Middle frontal gyrus (tissue), 1 donor: Measurements from ENCODE around the gene TNNI3K.

ENCODE experiments used
- DNase-seq: peaks from one replicate; pipeline ENCODE4 v3.0.0-alpha.2; 2015; ENCODE audit warnings: low spot score; ENCODE audit errors: extremely low spot score

TNNI3K gene

DNA sequence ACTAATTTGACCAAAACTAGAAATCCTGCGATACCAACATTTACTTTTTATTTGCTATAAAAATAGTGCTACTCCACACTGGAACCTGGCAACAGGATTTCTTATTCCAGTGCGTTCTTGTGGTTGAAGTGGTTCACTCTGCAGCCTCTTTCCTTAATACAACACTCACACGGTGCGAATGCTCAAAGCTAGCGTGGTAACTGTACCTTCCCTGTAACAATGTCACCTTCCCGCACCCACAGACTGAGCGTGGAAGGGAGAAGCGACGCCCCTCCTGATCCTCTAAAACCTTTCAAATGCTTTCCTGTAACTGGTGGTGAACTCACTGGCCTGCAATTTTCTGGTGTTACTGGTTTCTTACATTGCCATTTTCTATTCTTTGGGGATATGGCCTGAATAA lies 145.1 kb downstream of the TNNI3K start:
- no peak for DNase-seq

DNA sequence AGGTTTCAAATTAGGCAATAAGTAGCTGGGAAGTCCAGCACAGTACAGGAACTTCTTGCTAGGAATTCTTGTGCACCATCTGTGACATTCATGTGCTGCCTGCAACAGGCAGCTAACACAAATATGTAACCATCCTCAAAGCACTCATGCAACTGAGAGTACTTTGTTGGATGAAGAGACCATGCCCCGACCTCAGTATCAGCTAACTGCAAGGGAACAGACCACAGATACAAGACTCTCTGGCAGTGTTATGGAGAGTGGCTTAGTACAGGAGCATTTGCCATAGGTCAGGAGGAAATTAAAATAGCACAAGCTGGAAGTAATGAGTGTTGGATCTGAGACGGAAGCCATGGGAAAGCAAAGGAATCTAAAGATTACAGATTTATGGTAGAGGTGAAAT lies 153.7 kb downstream of the TNNI3K start:
- no peak for DNase-seq

DNA sequence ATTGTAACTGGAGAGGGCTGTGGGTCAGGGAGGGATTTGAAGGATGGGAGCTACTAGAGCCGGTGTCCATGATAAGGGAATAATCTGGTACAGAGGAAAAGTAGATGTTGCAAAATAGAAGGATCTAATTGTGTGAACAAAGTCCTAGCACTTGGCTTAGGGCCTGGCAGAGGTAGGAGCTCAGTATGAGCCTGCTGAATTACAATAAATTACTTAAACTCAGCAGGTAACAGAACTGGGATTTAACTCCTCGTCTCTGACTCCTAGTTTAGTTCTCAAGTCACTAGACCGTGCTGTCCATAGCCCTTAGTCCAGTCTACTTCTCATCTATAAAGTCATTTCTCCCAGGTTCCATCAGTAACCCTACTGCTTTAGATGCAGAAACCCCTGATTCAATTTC lies 157.0 kb downstream of the TNNI3K start:
- DNase-seq = no peak

DNA sequence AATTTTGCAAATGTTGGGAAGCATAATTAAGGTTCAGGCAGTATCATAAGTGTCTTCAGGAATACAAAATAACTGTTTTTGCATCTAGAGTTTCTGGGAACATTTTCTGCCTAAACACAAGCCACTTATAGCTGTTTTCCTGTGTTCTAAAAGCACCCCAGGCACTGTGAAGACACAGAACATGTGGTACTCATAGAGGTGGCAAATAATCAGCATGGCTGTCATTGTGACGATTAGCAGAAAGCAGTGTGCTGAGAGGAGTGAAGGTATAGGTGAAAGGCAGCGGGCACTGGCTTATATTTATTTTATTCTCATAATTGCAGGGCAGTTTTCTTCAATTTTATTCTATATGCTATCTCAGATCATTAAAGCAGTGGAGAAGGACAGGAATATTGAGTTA lies 157.7 kb downstream of the TNNI3K start:
- DNase-seq = no peak

DNA sequence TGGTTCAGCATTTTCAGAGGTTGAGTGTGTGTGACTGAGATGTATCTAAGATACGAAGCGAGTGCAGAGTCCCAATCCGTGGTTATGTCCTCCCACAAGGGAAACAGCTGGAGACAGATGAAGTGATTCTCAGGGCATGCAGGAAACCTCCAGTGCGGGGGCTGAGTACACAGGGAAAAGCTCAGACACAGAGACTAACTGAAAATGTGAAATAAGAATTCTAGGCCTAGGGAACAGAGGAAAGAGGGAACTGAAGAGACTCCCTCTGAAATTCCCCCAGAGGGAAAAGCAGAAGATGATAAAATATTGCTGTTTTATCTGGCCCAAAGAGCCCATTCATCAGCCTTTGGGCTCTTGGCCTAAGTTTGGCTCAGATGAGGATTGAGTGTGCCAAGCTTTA lies 160.4 kb downstream of the TNNI3K start:
- DNase-seq = no peak

DNA sequence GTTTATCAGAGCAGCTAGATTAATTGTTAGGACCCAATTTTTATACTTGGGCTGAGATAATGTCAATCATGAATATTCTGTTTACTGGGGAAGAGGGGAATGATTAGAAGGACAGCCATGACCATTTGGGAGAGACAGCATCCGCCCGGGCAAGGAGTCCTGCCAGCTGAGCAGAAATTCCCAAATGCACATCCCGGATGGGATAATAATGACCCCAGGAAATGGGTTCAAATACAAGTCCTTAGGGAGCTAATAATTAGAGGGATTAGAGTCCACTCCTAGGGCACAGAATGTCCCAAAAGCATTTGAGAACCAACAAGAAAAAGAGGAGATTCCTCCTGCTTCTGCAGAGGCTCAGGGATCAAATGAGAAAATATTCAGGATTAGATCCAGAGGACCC lies 161.3 kb downstream of the TNNI3K start:
- DNase-seq = no peak

DNA sequence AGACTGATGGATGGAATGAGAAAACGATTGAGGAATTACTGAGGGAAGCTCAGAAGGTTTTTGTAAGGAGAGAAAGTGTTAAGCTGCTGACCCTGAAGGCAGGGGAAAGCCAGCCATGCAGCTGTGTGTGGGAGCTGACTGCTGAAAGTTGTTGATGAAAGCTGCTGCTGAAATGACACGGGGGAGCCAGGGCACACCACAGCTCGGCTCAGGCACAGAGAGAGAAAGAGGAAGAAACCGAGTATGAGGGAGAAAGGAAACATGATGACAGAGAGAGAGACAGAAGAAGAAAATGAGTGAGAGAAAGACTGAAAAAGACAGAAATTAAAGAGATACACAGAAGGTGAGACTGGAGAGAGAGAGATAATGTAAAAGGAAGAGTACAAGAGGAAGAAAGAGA lies 161.7 kb downstream of the TNNI3K start:
- DNase-seq = no peak

DNA sequence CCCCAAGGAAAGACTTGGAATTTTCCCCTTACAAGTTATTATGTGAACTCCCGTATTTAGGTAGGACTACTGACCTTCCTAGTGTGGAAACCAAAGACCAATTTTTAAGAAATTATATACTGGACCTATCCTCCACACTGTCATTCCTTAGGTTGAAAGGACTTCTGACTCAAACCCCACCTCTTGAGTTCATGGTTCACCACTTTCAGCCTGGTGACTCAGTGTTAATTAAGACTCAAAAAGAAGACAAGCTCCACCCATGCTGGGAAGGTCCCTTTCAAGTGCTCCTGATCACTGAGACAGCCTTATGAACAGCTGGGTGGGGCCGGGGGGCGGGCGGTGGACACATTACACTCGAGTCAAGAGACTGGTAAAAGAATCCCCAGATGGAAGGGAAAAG lies 164.1 kb downstream of the TNNI3K start:
- DNase-seq = no peak

DNA sequence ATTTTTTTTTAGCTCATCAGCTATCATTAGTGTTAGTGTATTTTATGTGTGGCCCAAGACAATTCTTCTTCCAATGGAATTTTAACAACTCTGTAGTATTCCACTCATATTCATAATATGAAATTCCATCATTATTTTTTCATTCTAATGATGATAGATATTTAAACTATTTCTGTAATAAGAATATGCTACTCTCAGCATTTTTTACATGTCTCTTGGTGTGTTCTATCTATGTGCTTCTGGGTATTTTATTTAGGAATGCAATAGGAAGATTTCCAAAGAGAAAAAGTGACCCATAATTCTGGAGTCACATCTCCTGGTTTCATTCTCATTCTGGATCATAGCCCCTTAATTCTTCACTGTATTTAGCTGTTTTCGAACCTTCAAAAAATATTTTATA lies 167.7 kb downstream of the TNNI3K start:
- DNase-seq = no peak

DNA sequence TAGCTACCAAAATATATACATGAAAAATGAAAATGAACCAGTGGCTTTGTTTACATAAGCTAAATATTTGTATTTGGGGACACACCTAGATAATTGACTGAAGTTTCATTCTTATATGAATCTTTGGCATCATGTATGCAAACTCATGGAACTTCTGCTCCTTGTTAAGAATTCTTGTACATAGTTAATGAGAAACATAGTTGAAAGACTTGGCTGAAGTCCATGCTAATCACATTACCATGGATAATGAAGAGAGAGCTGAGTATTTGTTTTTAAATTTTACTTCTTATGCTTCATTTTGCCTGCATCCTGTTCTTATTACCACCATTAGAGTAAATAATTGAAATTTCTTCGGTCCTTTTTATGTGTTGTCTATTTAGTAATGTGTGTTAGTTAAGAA lies 168.4 kb downstream of the TNNI3K start:
- no peak for DNase-seq

DNA sequence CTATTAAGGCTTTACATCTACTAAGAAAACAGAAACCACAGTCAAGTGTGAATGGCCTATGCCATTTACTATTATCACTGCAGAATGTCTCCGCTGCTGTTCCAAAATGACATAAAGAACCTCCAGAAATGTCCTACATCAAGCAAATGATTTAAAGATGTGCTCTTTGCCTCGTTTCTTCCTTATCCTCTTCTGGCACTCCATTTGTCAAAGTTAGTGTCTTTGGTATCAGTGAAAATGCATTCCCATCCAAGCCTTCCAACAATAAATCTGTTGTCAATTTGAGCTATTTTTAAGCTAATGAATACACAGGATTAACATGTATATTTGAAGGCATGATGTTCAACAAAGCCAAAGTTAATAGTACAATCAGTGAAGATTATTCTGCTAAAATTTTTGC lies 171.6 kb downstream of the TNNI3K start:
- no peak for DNase-seq

DNA sequence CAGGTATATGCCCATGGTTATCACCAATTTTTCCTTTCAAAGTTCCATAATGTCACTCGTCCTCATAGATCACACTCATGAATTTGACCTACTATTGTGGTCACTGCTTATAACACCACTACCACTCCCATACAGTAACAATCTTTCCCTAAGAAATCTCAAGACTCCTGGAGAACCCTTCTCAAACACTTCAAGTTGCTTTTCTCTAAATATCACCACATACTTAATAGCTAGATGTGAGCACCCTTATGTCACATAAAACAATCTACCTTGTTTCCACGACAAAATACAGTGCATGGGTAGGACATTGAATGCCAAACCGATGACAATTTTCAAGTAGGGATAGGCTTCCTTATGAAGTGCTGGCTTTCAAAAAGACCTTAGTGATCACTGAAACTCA lies 172.7 kb downstream of the TNNI3K start:
- DNase-seq = no peak

DNA sequence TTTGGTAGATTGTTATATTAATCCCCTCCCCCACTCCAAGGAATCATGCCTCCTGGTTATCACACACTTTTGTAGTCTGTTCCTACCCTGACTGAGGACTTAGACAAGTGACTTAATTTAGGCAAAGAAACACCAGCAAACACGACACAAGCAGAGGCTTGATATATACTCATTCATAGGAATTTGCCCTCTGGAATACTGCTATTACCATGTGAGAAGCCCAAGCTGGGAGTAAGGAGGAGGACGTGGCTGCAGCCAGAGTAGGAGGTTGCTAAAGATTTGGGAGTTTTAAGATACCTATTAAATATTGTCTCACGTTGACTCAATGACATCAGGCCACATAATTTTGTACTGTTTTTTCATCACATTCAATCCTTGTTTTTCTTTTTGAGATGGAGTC lies 177.1 kb downstream of the TNNI3K start:
- DNase-seq = no peak

DNA sequence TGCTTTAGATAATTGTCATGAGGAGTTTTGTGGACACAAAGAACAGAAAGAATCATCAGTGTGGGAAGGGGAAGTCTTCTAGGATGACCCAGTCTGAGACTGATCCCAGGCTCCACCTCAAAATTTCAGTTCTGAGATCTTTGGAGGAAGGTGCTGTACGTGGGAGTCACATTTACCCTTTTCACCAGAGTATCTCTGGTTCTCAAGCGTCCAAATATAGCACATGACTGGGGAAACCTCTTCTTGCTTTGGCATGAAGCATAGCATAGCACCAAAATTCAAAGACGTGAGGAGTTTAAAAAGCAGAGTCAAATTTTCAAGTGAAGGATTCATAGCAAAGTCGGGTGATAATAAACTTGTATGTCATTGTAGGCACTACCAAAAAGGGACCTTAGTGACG lies 180.7 kb downstream of the TNNI3K start:
- DNase-seq = no peak

DNA sequence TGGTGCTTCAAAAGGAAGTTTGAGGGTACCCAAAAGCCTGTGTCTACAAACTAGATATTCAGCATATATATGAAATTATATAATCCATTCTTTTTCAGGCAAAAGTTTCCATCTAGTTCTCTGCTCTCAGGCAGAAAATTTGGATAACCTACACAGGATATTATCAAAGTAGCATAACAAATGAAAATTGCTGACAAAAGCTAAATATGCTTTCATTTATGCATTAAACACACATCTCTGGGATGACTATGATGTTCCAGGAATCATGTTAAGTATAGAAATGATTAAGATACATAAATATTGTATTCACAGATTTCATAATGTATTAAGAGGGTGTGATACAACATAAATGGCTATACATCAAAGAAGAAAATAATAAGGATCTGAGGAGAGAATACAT lies 184.4 kb downstream of the TNNI3K start:
- DNase-seq = no peak

DNA sequence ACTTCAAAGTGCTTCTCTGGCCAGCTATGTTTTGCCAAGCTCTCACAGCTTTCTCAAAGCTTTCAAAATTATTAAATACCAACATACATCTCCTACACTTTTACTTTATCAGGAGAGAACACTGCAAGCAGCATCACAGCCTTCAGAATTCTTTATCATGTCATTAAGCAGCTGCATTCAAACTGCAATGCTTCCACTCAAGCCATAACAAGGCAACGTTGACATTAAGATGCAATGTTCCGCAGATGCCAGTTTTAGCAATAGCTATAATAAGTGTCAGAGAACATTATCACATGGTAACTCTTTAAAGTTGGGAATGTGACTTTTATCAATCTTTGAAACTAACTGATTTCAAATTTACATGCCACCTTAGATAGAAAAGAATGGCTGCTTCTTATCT lies 185.3 kb downstream of the TNNI3K start:
- DNase-seq = no peak

DNA sequence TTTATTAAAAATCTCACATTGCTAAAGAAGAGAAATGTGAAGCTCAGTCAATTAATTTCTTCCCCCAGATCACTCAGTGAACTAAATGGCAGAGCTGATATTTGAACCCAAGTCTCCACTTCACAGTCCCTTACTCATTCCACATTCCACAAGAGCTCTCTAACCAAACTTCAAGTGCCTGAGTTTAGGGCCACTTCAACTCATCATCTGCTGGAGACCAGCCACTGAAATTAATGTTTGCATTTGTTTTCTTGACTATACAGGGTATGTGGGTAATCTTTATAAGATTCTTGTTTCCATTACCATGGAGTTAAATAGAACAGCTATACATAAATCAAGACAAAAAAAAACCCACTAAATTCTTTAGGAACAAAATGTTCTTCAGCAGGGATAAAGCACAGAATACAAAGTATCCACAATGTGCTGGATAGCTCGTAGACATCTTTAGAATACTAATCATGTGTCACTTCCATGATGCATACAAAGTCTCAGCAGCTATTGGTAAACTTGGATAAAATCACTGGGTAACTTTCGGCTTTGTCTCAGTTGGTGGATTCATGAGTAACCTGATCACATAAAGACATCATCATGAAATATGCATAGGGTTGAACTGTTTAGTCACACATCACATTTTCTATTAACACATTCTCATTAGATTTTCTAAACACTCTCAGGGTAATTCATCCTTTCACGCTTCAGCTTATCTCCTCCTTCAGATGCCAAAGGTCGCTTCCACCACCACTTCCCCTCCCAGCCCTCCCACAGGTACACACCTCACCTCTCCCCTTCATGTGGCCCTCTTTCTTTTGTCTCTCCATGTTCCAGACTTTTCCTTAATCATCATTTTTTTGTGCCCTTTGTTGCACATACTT lies 187.5 kb downstream of the TNNI3K start:
- no peak for DNase-seq

DNA sequence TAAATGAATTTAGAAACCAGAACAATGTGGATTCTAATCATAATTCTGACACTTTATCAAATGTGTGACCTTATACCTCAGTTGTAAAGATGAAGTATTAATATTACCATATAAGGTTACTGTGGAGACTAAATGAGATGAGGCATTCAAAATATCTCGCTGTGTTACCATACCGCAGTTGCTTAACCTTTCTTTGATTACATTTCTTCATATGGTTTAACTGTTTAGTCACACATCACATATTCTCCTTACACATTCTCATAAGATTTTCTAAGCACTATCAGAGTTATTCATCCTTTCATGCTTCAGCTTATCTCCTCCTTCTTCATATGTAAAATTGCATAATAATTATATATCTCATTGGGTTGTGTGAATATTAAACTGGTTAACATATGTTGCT lies 188.3 kb downstream of the TNNI3K start:
- no peak for DNase-seq

DNA sequence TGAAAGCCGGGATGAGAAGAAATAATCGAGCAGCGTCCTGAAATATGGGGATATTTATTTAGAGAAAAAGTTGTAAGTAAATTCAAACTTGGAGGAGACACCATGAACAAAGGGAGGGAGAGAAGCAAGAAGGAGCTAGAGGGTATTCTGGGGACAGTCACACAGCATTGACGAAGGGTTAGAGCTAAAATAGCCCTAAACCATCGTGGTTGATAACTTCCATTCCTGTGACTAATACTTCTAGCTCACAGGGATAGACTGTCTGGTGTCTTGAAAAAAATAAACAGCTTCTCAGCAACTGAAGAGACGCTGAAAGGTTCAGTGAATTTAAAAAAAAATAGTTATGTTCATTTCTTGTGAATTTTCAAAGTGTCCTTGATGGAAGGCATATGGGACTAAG lies 190.5 kb downstream of the TNNI3K start:
- no peak for DNase-seq

DNA sequence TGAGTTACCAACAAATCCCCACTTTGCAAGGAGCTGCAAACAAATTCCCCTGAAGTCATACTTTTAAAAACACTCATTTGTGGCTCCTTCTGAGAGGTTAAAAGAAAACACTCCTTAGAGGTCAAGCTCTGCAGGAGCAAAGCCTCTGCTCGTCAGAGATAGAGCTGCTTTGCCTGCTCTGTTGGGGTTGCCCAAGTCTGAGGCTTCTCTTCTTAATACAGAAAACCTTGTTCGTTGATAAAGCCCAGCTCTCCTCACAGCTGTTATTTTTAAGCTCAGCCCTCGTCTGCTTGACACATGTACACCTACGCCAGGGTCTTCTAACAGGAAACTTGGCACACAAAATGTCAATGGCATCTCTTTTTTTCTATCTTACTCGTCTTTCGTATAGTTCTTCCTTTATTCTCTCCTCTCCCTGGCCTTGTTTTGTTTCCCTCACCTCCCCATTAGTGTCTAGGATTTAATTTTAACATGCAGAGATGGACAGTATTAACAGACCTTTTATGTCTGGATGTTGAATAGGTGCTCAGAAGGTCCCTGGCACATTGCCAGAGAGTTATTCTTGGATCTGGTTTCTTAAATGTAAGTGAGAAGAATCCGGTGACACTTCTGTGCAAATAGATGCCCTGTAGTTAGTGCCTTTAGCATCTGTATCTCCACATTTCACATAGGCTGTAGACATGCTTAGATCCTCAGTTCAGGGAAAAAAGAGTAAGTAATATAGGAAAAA lies 191.2 kb downstream of the TNNI3K start:
- no peak for DNase-seq

DNA sequence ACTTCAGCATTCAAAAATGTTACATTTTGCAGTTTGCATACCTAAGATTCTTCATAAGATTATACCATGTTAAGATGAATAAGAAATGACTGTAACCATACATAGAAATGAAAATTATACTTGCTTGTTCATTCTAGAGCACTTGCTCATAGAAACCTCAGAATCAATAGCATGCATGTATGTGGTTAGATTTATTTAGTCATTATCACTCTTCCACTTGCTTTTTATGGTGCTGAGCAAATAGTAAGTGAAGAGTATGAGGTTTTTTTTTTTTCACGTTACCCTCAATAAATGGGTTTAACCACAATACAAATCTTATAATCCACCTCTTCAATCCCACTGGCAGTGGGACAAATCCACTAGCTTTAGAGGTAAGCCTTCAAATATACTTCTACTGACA lies 192.5 kb downstream of the TNNI3K start:
- no peak for DNase-seq

DNA sequence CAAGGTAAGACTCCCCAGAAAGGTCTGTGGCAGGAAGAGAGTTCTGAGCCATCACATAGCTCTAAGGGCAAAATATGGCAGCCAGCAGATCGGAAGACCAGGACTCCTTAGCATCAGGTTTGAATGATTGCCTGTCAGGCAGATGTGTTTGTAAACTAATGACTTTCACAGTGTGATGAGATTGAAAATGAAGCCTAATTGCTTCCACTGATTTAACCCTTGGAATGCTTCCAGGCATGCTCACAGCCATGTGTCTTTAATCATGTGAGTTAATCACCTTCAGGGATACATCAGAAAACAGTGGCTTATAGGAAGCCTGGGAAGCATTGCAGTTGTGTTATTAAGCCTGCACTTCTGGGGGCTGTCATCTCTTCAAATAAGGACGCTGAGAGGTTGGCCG lies 194.4 kb downstream of the TNNI3K start:
- no peak for DNase-seq

DNA sequence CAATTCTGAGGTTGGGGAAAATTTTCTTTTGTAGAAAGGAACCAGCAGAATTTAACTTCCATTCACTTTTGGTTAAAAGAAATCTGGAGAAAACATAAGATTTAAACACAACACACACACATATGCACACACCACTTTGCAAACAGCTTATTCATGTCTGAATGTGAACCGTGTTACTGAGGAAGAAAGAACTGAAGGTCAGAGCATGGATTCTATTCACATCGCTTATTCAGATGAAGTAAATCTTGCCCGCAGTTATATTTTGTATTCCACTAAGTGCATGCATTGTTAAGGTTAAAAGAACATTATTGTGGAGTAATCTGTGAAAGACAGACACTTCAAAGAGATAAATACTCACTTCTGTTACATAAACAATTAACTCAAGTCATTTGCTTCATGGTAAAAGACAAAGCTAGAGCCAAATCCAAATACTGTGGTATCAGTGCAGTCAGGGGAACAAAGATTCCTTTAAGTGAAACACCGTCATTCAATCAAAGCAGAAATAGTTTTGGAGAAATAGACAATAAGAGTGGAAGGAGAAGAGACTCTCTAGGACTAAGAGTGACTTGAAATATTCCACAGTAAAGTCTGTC lies 195.3 kb downstream of the TNNI3K start:
- DNase-seq = no peak
